ENCODE results near the gene KDM1A.

DNA sequence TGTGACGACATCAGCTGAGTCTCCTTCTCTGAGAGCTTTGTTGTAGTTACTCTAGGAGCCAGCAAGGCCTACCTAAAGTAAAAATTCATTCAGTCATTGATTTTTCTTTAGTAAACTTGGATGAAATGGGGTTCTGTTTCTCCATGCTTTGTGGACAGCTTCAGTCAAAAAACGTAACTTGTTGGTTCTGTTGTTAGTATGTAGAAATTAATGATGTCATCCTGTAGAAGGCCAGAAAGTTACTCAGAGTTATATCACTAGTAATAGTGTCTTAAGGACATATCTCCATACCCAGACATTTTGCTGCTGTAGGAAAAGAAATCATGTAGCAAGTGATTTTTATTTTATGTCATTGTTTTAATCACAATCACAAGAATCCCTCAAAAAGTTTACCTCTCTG lies 43.0 kb downstream of the KDM1A start:
- TF ChIP-seq POLR2A (IDR thresholded peaks at IDR 0.05; ENCODE audit: low read depth, low read length) (no peak), SPI1 (IDR thresholded peaks at IDR 0.05; ENCODE audit: low read depth, low read length) (no peak), POLR2AphosphoS5 (IDR thresholded peaks at IDR 0.05; ENCODE audit: low read depth, low read length) (no peak)

All from GM12891 (cell line).